Neuronal stem cell (in vitro differentiated cells): Measurements from ENCODE around the gene BNC1.

ENCODE experiments used
- DNase-seq: peaks from one replicate; pipeline ENCODE4 v3.0.0-alpha.2; 2013; ENCODE audit warnings: low spot score
- H2AFZ ChIP-seq: one replicate; pipeline ENCODE4 v1.6.1; 2013; ENCODE audit warnings: mild to moderate bottlenecking, low read length, inconsistent platforms
- H2AK5ac ChIP-seq: 2 replicates; pipeline ENCODE4 v1.6.1; 2013; ENCODE audit warnings: low read depth, mild to moderate bottlenecking, inconsistent platforms, low read length, moderate library complexity, mixed read lengths
- H2BK120ac ChIP-seq: 2 replicates; pipeline ENCODE4 v1.6.1; 2013; ENCODE audit warnings: low read depth, mild to moderate bottlenecking, inconsistent platforms, low read length, moderate library complexity, mixed read lengths
- H2BK12ac ChIP-seq: one replicate; pipeline ENCODE4 v1.6.1; 2013; ENCODE audit warnings: low read length, inconsistent platforms
- H2BK15ac ChIP-seq: 2 replicates; pipeline ENCODE4 v1.6.1; 2013; ENCODE audit warnings: mild to moderate bottlenecking, low read length, inconsistent platforms, mixed read lengths
- H2BK5ac ChIP-seq: one replicate; pipeline ENCODE4 v1.6.1; 2013; ENCODE audit warnings: inconsistent platforms, mild to moderate bottlenecking, low read length, moderate library complexity
- H3K14ac ChIP-seq: one replicate; pipeline ENCODE4 v1.6.1; 2013; ENCODE audit warnings: low read length, inconsistent platforms
- H3K18ac ChIP-seq: 2 replicates; pipeline ENCODE4 v1.6.1; 2013; ENCODE audit warnings: low read length, inconsistent platforms
- H3K23ac ChIP-seq: 2 replicates; pipeline ENCODE4 v1.6.1; 2013; ENCODE audit warnings: low read depth, mild to moderate bottlenecking, mixed read lengths, low read length, inconsistent platforms; ENCODE audit not compliant: poor library complexity
- H3K27ac ChIP-seq: replicated peaks from 3 replicates; pipeline ENCODE4 v1.5.1; 2013; ENCODE audit warnings: low read length, inconsistent platforms
- H3K27me3 ChIP-seq, 3 experiments: 2 replicates each; pipeline ENCODE4 v1.6.1; 2013; ENCODE audit warnings: low read length in 3 of 3, mild to moderate bottlenecking in 2 of 3, inconsistent platforms in 1 of 3, low read depth in 1 of 3, mixed read lengths in 1 of 3, moderate library complexity in 1 of 3; ENCODE audit not compliant: control insufficient read depth in 3 of 3, insufficient read depth in 3 of 3
- H3K36me3 ChIP-seq, 2 donors: replicated peaks in 1 of 2; 2 replicates each; pipeline ENCODE4 v1.6.1; 2013; ENCODE audit warnings: low read length in 2 of 2; ENCODE audit not compliant: control insufficient read depth in 2 of 2, insufficient read depth in 2 of 2
- H3K4ac ChIP-seq: 2 replicates; pipeline ENCODE4 v1.6.1; 2013; ENCODE audit warnings: inconsistent platforms, mild to moderate bottlenecking, low read length, moderate library complexity
- H3K4me1 ChIP-seq, 2 donors: 1 replicate in 1 of 2; 2 replicates in 1 of 2; pipeline ENCODE4 v1.6.1; 2013; ENCODE audit warnings: low read length in 2 of 2, low read depth in 1 of 2; ENCODE audit not compliant: control insufficient read depth in 2 of 2, insufficient read depth in 1 of 2
- H3K4me2 ChIP-seq: one replicate; pipeline ENCODE4 v1.6.1; 2013; ENCODE audit warnings: mild to moderate bottlenecking, low read length, inconsistent platforms; ENCODE audit not compliant: insufficient read depth, poor library complexity, severe bottlenecking
- H3K4me3 ChIP-seq, 2 donors: 2 replicates each; pipeline ENCODE4 v1.5.1; 2013; ENCODE audit warnings: low read length in 2 of 2, mild to moderate bottlenecking in 2 of 2, inconsistent platforms in 1 of 2, moderate library complexity in 1 of 2
- H3K79me1 ChIP-seq: one replicate; pipeline ENCODE4 v1.6.1; 2013; ENCODE audit warnings: low read depth, mild to moderate bottlenecking, inconsistent platforms, low read length, moderate library complexity
- H3K9ac ChIP-seq: one replicate; pipeline ENCODE4 v1.6.1; 2013; ENCODE audit warnings: mild to moderate bottlenecking, low read depth, low read length, inconsistent platforms; ENCODE audit not compliant: poor library complexity
- H3K9me3 ChIP-seq, 2 donors: replicated peaks in 1 of 2; 2 replicates each; pipeline versions ENCODE3 to v1.6.1; 2013; ENCODE audit warnings: low read length in 2 of 2, mild to moderate bottlenecking in 2 of 2, inconsistent platforms in 1 of 2, low read depth in 1 of 2, mixed read lengths in 1 of 2, moderate library complexity in 1 of 2; ENCODE audit not compliant: control insufficient read depth in 2 of 2, insufficient read depth in 1 of 2
- H4K8ac ChIP-seq: one replicate; pipeline ENCODE4 v1.6.1; 2013; ENCODE audit warnings: low read depth, mild to moderate bottlenecking, inconsistent platforms, low read length, moderate library complexity
- H4K91ac ChIP-seq: one replicate; pipeline ENCODE4 v1.6.1; 2013; ENCODE audit warnings: low read length, low read depth, mild to moderate bottlenecking, inconsistent platforms; ENCODE audit not compliant: poor library complexity
- WGBS, 2 donors: extraction: QIAGEN DNeasy Blood & Tissue Kit; methylation state at CpG; one replicate each; pipeline ENCODE4 v1.1.7; 2013; ENCODE audit warnings: missing lambda C conversion rate in 2 of 2, mixed read lengths in 1 of 2; ENCODE audit not compliant: insufficient read length in 2 of 2, insufficient replicate concordance in 1 of 2; ENCODE audit errors: extremely low coverage in 2 of 2; 5-methylcytosine and 5-hydroxymethylcytosine counted together

The BNC1 gene

DNA sequence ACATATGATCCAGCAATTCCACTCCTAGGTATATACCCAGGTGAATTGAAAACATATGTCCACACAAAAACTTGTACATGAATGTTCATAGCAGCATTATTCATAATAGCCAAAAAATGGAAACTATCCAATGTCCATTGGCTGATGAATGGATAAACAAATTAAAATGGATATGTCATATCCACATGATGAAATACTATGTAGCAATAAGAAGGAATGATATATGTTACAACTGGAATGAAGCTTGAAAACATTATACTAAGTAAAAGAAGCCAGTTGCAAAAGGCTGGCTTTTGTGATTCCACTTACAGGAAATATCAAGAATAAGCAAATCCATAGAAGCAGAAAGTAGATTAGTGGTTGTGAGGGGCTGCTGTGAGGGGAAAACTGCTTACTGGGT, 33.7 kb downstream of the BNC1 start:
- Histone ChIP-seq H2BK5ac (no peak overlapping the region), H3K4ac (no peak overlapping the region), H3K4me2 (no peak overlapping the region), H3K23ac (no peak overlapping the region), H3K27ac (no peak overlapping the region), H3K4me3 (no peak overlapping the region), H3K18ac (no peak overlapping the region), H3K79me1 (no peaks in the 10 kb centered on the region), H3K9me3 (no peaks in the 10 kb centered on the region), H2BK120ac (no peak overlapping the region), H2AFZ (no peak overlapping the region), H3K27me3 (no peaks in the 10 kb centered on the region), H3K4me1 (peaks cover 4 to 8% of the 10 kb centered on the region in 2 donors), H4K8ac (no peak overlapping the region), H3K36me3 (no peaks in the 10 kb centered on the region), H4K91ac (no peak overlapping the region), H2AK5ac (no peak overlapping the region), H3K14ac (no peak overlapping the region), H2BK12ac (no peak overlapping the region), H3K9ac (no peak overlapping the region), H2BK15ac (no peak overlapping the region)
- no peak for DNase-seq

DNA sequence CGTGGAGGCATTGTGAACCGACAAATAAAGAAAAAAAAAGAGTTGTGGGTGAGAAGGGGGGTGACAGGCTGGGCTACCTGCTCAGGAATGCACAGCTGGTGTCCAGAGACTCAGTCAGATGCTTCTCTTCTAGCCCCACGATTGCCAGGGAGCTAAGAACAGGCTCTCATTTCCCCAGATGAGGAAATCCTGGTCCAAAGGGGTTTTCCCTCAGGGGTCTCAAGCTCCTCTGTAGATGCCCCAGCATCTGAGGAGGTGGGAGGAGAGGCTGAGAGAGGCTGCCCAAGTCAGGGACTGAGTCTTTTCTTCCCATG, 35.5 kb downstream of the BNC1 start:
- no peak overlapping the region for H3K4me3 ChIP-seq
- no peak overlapping the region for H2BK15ac ChIP-seq
- peaks cover 4 to 8% of the 10 kb centered on the region in 2 donors for H3K4me1 ChIP-seq
- no peak overlapping the region for H3K23ac ChIP-seq
- no peaks in the 10 kb centered on the region for H3K36me3 ChIP-seq
- H3K27me3 ChIP-seq = no peaks in the 10 kb centered on the region
- no peak overlapping the region for H2BK12ac ChIP-seq
- H4K91ac ChIP-seq = no peak overlapping the region
- H2AK5ac ChIP-seq = no peak overlapping the region
- WGBS, 2 donors = no CpG with 5 or more reads among the region's 3 CpGs
- no peak overlapping the region for H2AFZ ChIP-seq
- H3K4me2 ChIP-seq = no peak overlapping the region
- H4K8ac ChIP-seq = no peak overlapping the region
- H3K79me1 ChIP-seq = no peaks in the 10 kb centered on the region
- DNase-seq = no peak
- H3K9ac ChIP-seq = no peak overlapping the region
- H3K9me3 ChIP-seq = no peaks in the 10 kb centered on the region
- H3K27ac ChIP-seq = no peak overlapping the region
- no peak overlapping the region for H3K14ac ChIP-seq
- H3K18ac ChIP-seq = no peak overlapping the region
- H2BK5ac ChIP-seq = no peak overlapping the region
- H3K4ac ChIP-seq = no peak overlapping the region
- no peak overlapping the region for H2BK120ac ChIP-seq

DNA sequence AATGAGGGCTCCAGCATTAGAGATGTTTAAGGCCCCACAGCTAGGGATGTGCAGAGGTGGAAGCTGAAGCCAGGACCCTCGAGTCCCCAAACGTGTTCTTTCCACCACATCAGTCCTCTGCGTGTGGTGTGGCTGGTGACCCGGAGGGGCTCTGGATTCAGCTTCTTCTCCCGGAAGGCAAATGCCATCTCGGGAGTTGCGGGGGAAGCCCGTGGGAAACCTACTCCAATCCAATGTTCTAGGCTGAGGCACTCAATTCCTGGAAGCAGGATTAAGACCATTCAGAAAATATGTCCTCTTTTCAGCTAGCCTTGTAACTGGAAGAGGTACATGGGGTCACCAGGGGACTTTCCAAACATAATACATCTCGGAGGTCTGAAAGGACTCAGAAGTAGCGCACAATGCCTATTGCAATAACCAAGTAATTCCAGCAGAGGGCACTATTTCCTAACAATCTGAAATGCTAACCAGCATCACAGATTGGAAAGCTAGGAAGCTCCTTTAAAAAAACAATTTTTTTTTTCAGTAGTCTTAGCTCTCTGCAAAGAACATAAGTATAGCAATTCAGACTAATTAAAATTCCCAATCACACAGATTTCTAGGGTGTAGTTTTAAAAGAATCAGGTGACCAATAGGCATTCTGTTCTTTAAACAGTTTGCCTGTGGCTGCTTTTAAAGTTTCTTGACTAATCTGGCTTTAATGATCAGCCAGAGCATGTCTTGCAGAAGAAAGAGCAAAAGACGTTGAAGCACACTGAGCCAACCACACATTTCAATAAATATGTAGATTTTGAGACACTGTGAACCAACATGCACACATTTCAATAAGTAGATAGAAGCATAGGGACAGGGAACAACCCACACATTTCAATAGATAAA, 36.1 kb downstream of the BNC1 start:
- Histone ChIP-seq H2AK5ac (no peak overlapping the region), H2BK12ac (no peak overlapping the region), H3K27ac (no peak overlapping the region), H3K4me1 (peaks cover 4 to 8% of the 10 kb centered on the region in 2 donors), H3K36me3 (no peaks in the 10 kb centered on the region), H4K8ac (no peak overlapping the region), H2BK120ac (no peak overlapping the region), H2BK5ac (no peak overlapping the region), H3K4me2 (peak overlapping the region; percentile 27), H3K79me1 (no peaks in the 10 kb centered on the region), H4K91ac (no peak overlapping the region), H2AFZ (peak overlapping the region; percentile 54), H3K9ac (no peak overlapping the region), H3K4me3 (no peak overlapping the region), H3K4ac (no peak overlapping the region), H3K23ac (no peak overlapping the region), H3K18ac (no peak overlapping the region), H3K14ac (no peak overlapping the region), H3K27me3 (no peaks in the 10 kb centered on the region), H3K9me3 (no peaks in the 10 kb centered on the region), H2BK15ac (no peak overlapping the region)
- DNase-seq = peak; percentile 85
- WGBS, 2 donors = no CpG with 5 or more reads among the region's 11 CpGs

DNA sequence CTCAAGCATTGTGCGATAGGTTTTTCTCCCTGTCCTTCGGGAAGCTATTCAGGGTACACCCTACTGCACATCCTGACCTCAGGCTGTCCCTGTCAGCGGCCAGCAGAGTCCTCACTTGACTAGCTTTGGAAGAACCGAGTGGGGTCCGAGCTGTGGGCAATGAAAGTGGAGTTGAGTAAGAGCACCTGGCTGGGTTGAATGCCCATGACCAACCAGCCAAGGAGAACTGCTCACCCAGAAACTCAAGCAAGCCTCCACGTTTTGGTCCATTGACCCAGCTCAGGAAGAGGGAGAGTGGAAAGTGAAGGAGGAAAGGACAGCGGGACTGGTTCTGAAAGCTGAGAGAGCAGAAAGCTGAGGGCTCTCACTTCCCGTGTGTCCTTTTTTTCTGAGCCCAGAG, 40.8 kb downstream of the BNC1 start:
- H3K23ac ChIP-seq = no peak overlapping the region
- H3K18ac ChIP-seq = no peak overlapping the region
- no CpG with 5 or more reads among the region's 8 CpGs for WGBS, 2 donors
- H3K14ac ChIP-seq = no peak overlapping the region
- H4K91ac ChIP-seq = no peak overlapping the region
- H2BK15ac ChIP-seq = no peak overlapping the region
- H3K27ac ChIP-seq = no peak overlapping the region
- H2BK12ac ChIP-seq = no peak overlapping the region
- no peak overlapping the region for H3K9ac ChIP-seq
- no peak overlapping the region for H2AFZ ChIP-seq
- H3K27me3 ChIP-seq = no peaks in the 10 kb centered on the region
- no peak overlapping the region for H4K8ac ChIP-seq
- no peak overlapping the region for H3K4me3 ChIP-seq
- H3K36me3 ChIP-seq = no peaks in the 10 kb centered on the region
- H3K4ac ChIP-seq = no peak overlapping the region
- no peak overlapping the region for H2AK5ac ChIP-seq
- no peak for DNase-seq
- no peak overlapping the region for H2BK120ac ChIP-seq
- no peaks in the 10 kb centered on the region for H3K9me3 ChIP-seq
- no peak overlapping the region for H3K4me2 ChIP-seq
- H3K79me1 ChIP-seq = no peaks in the 10 kb centered on the region
- H3K4me1 ChIP-seq = peaks cover under 1 to 3% of the 10 kb centered on the region in 2 donors
- H2BK5ac ChIP-seq = no peak overlapping the region
